ENCODE measurements around the gene LONP2. TPM values are rescaled to one million over a fixed set of nuclear protein-coding genes. Genes with fewer than 3 reads are reported as not detected.

LONP2 gene
- total and polyA plus RNA-seq, 2 of the 13 experiments (the other 11 are each of a cell fraction or from before 2014, with no cell fraction given), result 39.2 to 63.3 TPM

GRCh38 chr16:48206594-48207242 is 37.4 kb upstream of the LONP2 start (continued):
- no peak for TF ChIP-seq FOXP4 (CRISPR knock-in tag; IDR thresholded peaks at IDR 0.05)
- TF ChIP-seq SAP130 (CRISPR knock-in tag; IDR thresholded peaks at IDR 0.05; ENCODE audit: low read depth), result peak; percentile 69
- no peak for TF ChIP-seq PAWR (CRISPR knock-in tag; IDR thresholded peaks at IDR 0.05; ENCODE audit: borderline replicate concordance)
- peak; percentile 82; the same call in 1 of the 2 replicates for TF ChIP-seq ZBED4 (CRISPR knock-in tag; IDR thresholded peaks at IDR 0.05; ENCODE audit: borderline replicate concordance)
- no peak for TF ChIP-seq ZNF136 (CRISPR knock-in tag; IDR thresholded peaks at IDR 0.05; ENCODE audit: low read depth)
- no peak for TF ChIP-seq SP140L (CRISPR knock-in tag; IDR thresholded peaks at IDR 0.05; ENCODE audit: borderline replicate concordance)
- TF ChIP-seq CENPBD1 (CRISPR knock-in tag; IDR thresholded peaks at IDR 0.05; ENCODE audit: borderline replicate concordance, low read depth), result no peak
- TF ChIP-seq NR2C2 (CRISPR knock-in tag; IDR thresholded peaks at IDR 0.05; ENCODE audit: borderline replicate concordance), result no peak
- peak; percentile 49 to 79; a peak in 3 of 4 replicates for TF ChIP-seq NR2F1 (CRISPR knock-in tag; IDR thresholded peaks at IDR 0.05)
- TF ChIP-seq ZNF83 (CRISPR knock-in tag; IDR thresholded peaks at IDR 0.05; ENCODE audit: borderline replicate concordance), result no peak
- TF ChIP-seq SNAPC5 (CRISPR knock-in tag; IDR thresholded peaks at IDR 0.05; ENCODE audit: borderline replicate concordance), result no peak
- no peak for TF ChIP-seq ZNF446 (CRISPR knock-in tag; IDR thresholded peaks at IDR 0.05)
- TF ChIP-seq RFXANK (CRISPR knock-in tag; IDR thresholded peaks at IDR 0.05), result no peak
- TF ChIP-seq MXI1 (IDR thresholded peaks at IDR 0.05; ENCODE audit: borderline replicate concordance, low read depth, low read length), result no peak
- no peak for TF ChIP-seq ZNF180 (CRISPR knock-in tag; IDR thresholded peaks at IDR 0.05; ENCODE audit: borderline replicate concordance, low read depth)
- TF ChIP-seq MEF2D (CRISPR knock-in tag; IDR thresholded peaks at IDR 0.05), result no peak
- TF ChIP-seq CHD2 (IDR thresholded peaks at IDR 0.05; ENCODE audit: low read depth, low read length), result no peak
- no peak for TF ChIP-seq ZNF564 (CRISPR knock-in tag; IDR thresholded peaks at IDR 0.05)
- TF ChIP-seq MBD4 (IDR thresholded peaks at IDR 0.05; ENCODE audit: borderline replicate concordance, low read length), result no peak
- TF ChIP-seq HIC2 (CRISPR knock-in tag; IDR thresholded peaks at IDR 0.05; ENCODE audit: low read depth), result peak; percentile 36; the same call in 1 of the 2 replicates
- TF ChIP-seq YEATS2 (CRISPR knock-in tag; IDR thresholded peaks at IDR 0.05; ENCODE audit: borderline replicate concordance), result no peak
- TF ChIP-seq HOXA7 (CRISPR knock-in tag; IDR thresholded peaks at IDR 0.05), result no peak
